Activated CD8-positive, alpha-beta memory T cell treated with anti-CD3 and anti-CD28 coated beads, Interleukin-2, amount 50 U/mL, for 24 hours (primary cell): ENCODE results near the gene FAM193B.
"Not testable (repeated sequence)": the region's sequence is repeated elsewhere in the genome, so short reads cannot be mapped to it uniquely, and the experiment has no call there.

Experiments
- DNase-seq: peaks from one replicate; pipeline ENCODE4 v3.0.0-alpha.2; 2020; ENCODE audit errors: extremely low read depth

The FAM193B gene

DNA sequence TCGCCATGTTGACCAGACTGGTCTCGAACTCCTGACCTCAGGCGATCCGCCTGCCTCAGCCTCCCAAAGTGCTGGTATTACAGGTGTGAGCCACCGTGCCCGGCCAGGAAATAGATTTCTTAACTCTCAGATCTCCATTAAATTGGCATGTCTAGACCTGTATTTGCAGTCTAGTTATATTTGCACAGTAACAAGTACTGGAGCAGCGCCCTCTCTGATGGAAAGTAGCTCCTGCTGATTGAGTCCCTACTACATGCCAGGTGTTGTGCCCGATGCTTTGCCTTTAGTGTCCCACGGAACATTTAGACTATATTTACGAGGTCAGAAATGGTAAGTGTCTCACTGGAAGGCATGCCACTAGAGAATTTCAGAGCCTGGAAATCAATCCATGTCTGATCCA lies 21.8 kb upstream of the FAM193B start:
- DNase-seq = no peak

DNA sequence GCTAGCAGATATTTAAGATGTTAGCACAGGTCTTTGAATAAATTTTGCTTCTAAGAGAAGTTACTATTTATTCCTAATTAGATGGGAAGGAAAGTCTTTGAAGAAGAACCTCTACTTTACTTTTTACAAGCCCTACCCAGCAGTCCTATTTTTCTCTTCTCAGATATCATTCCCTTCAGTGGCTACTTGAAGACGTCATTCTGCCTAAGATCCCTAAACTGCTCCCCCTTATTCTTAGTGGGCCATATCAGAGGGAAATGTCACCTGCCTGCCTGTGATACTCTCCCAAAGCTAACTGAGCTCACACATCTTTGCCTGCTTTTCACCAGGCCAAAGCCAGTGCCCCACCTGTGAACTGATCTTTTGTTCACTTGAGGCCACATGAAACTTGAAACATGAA lies 21.1 kb upstream of the FAM193B start:
- DNase-seq = no peak

DNA sequence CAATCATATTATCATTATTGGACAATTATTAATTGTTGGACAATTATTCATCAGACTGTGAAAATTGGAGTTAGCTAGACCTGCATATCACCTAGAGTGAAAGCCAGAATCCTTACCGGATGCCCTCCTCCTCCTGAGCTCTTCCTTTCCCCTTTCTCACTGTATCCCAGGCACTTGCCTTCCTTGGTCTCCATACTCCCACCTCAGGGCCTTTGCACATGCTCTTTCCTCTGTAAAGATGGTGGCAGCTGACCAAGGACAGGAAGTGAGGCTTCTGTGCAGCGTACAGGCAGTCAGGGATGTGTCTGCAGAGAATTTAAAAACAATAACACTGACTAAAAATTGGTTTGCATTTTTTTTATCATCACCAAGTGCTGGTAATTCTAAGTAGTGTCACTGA lies 15.5 kb upstream of the FAM193B start:
- DNase-seq = no peak

DNA sequence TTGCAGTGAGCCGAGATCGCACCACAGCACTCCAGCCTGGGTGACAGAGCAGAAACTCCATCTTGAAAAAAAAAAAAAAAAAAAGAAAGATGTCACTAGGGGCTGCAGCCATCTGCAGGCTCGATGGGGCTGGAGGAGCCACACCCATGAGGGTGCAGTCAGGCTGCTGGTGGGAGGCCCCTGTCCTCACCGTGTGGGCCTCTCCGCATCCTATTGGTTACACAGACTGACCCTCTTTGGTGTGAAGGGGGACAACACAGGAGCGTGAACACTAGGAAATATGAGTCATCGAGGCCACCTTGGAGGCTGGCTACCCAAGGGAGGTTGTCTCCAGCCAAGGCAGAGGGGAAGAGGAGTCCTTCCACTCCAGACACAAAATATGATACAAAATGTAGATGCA lies 14.0 kb upstream of the FAM193B start:
- DNase-seq = no peak

DNA sequence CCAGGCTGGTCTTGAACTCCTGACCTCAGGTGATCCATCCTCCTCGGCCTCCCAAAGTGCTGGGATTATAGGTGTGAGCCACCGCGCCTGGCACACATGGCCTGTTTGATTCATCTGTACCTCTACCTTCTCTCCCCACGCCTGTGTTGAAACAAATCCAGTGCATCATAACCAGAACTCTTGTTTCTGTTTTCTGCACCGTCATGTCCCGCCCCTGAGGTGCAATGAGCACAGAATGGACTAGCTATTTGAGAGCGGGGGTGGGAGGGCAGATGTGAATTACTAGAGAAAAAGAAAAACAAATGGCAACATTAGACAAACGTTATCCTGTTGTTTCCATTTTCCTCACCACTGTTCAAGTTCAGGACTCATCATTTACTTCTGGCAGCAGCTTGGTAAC lies 10.7 kb upstream of the FAM193B start:
- DNase-seq = no peak

DNA sequence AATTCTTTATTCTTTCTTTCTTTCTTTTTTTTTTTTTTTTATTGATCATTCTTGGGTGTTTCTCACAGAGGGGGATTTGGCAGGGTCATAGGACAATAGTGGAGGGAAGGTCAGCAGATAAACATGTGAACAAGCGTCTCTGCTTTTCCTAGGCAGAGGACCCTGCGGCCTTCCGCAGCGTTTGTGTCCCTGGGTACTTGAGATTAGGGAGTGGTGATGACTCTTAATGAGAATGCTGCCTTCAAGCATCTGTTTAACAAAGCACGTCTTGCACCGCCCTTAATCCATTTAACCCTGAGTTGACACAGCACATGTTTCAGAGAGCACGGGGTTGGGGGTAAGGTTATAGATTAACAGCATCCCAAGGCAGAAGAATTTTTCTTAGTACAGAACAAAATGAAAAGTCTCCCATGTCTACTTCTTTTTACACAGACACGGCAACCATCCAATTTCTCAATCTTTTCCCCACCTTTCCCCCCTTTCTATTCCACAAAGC lies 5.1 kb upstream of the FAM193B start:
- DNase-seq = not testable (repeated sequence)

DNA sequence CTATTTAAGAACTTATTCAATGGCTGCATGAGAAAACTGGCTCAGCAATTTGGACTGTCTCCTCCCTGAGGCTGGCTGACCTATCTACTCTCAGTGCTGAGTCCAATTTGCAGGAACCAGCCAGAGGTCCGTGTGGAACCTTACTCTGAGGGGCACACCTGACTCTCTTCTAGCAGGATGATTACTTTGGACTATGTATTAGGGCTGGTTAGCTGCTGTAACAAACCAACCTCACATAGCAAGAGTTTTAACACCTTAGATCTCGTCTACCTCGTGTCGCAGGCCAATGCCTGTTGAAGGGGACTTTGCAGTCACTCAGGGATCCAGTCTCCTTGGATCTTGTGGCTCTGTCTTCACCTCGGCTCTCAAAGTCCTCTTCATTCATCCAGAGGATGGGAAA lies 3.4 kb upstream of the FAM193B start:
- DNase-seq = no peak

DNA sequence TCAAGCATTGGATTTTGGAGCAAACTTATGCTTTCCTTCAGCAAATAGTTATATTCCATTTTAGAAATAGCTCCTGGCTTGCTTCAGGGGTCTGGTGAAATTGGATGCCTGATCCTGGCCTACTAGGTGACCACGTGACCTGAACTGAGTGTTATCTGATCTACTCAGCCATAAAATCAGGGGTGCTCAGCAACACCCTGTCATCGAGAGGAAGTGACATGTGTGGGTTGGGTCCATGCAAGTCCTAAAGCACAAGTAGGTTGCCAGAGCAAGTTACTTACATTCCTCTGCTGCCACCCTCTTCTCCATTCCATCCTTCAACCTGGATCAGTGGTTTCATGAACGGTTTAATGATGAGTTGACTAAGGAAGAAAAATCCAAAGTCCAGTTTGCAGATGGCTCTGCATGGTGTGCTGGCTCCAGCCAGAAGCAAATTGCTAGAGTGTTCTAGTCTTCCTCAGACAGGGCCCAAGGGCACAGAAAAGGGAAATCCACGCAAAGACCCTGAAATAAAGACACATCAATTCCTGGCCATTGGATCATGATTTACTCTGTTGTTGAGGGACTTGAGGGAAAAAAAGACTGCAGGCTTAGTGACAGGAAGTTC lies 2.8 kb upstream of the FAM193B start:
- no peak for DNase-seq

DNA sequence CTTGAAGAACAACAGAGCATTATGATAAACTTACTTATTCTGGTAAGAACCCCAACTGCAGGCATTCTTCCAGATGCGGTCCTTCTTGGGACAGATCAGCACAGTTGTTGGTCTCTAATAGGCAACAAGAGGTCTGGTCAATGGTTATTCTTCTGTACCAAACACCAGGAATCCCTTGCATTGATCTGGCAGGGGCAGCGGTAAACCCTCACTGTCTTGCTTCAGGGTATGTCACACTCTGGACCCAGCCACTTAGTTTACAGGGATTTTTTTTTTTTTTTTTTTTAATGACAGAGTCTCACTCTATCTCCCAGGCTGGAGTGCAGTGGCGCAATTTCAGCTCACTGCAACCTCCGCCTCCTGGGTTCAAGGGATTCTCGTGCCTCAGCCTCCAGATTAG lies 1.3 kb upstream of the FAM193B start:
- no peak for DNase-seq

DNA sequence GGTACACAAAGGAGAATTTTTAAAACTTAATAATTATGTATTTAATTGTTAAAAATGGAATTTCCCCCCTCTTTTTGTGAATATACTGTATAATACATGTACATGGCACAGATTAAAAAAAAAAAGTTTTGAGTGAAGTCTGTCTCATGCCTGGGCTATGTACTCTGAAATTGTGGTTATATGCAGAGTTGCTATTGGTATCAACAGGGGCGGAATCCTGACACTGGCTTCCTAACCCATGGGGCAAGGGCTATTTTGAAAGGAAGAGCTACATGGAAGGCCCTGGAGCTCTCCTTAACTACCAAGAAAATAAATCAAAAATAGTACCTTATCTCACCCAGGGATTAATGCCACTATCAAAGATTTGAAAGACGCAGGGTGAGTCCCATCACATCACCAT lies 865 bp upstream of the FAM193B start:
- no peak for DNase-seq

DNA sequence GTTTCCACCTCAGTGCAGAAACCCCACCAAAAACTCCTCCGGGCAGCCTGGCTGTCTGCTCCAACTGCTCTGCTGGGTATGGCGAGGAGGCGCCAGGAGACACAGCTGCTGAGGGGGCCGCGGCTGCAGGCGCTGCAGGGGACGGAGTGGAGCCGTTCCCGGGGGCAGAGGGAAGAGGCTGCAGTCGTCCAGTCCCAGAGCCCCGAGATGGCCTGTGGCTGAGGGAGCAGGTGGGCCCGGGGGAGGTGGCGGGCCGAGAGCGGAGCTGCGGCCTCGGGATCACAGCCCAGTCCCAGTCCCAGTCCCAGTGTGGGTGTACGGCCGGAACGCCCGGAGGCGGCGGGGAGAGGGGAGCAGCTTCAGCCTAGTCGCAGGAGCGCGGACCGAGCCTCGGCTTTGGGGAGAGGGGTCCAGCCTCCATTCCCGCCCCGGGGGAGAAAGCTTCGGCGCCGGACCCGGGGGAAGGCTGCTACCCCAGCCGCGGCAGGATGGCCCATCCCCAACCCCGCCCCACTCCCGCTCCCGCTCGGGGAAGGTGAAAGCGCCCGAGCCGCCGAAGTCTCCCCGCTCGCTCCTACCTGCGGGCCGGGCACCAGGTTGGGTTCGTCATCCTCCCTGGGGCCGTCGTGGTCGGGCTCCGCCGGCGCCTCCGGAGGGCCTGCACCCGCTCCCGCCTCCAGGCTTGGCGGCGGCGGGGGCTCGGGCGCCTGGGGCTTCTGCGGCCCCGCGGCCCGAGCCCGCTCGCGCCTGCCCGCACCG lies 513 bp downstream of the FAM193B start:
- DNase-seq = no peak

DNA sequence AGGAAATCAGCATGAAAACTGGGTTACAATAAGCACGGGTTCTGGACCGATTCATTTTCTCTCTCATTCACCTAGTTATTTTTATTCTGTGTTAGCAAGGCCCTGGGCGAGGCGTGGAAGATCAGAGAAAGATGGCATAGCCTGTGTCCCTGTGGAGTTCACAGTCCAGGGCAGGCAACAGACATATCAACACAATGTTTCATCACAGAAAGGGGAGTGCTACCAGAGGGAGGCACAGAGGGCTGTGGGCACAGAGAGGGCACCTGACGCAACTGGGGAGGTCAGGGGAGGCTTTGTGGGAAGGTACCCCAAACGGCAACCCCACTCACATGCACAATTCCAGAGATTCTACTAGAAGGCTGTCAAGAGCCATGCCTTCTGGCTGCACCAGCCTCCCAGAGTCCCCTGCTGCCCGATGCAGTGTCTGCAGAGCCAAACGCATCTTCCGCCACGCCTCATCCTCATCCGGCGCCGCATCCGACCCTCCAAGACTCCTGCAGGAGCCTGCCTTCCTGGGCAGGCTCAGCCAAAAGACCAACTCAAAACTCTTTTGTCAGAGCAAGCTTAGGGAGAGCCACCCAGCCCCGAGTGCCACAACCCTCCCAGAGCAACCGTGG lies 1.4 kb downstream of the FAM193B start:
- no peak for DNase-seq

DNA sequence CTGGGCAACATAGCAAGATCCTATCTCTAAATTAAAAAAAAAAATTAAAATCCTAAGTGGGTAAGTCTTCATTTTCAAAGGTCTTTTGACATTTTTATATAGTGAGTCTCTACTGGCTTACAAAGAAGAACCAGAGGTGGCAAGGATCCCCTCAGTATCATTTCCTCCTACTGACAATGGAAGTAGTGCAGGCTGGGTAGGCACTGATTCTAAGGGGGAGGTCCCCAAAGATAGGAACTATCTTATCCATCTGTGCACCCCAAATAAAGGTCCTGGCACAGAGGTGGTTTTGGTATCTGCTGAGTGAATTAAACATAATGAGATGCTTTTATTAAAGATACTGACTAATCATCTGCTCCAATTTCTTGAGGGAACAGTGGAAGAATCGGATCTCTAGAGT lies 4.2 kb downstream of the FAM193B start:
- DNase-seq = no peak

DNA sequence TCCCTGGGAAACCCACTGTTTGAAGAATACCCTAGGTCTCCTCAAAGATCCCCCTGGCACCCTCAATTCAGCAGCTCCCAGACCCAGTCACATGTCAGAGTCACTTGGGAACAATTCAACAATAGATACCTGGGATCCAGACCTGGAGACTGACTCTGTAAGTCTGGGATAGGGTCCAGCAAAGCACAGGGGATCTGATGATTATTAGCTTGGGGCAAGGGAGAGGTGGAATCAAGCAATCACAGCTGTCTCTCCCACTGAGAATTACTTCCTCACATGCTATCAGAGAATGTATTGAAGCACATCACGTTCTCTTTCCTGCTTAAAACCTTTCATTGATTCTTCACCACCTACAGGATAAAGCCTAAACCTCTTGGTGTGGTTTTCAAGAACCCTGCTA lies 5.9 kb downstream of the FAM193B start:
- DNase-seq = no peak

DNA sequence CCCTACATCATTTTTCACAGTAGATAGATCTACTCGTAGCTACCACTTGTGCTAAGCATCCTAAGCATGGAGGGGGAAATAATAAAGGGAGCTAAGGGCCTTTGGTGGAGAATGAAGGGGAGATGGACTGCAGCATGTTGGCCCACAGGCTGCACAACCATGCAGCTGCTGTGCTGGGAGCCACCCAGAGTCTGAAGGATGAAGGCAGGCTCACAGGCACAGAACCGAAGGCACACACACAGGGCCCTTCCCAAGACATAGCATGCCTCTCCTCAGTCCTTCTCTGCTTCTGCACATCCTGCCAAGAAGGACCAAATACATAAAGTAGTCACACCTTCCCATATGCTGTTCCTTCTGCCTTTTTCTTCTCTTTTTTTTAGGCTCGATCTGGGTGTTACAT lies 6.6 kb downstream of the FAM193B start:
- DNase-seq = no peak

DNA sequence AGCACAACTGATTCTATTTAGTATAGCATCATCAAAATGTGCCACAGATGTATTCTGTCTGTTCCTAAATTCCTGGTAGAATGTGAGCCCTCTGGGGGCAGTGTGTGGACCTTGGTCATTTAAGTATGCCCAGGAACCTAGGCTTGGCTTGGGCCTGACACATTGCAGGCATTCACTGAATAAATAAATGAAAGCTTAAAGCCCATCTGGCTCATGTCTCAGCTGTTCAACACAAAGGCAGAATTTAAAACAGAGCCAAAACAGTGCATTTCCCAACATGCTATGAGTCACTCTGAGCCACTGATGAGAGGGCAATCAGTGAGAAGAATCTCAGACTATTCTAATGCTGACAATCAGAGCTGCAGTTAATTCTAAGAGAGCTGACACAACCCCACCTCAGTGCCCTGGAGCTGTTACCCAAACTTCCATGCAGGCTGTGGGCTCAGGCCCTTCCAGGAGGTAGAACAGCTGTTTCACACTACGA lies 8.1 kb downstream of the FAM193B start:
- DNase-seq = no peak

DNA sequence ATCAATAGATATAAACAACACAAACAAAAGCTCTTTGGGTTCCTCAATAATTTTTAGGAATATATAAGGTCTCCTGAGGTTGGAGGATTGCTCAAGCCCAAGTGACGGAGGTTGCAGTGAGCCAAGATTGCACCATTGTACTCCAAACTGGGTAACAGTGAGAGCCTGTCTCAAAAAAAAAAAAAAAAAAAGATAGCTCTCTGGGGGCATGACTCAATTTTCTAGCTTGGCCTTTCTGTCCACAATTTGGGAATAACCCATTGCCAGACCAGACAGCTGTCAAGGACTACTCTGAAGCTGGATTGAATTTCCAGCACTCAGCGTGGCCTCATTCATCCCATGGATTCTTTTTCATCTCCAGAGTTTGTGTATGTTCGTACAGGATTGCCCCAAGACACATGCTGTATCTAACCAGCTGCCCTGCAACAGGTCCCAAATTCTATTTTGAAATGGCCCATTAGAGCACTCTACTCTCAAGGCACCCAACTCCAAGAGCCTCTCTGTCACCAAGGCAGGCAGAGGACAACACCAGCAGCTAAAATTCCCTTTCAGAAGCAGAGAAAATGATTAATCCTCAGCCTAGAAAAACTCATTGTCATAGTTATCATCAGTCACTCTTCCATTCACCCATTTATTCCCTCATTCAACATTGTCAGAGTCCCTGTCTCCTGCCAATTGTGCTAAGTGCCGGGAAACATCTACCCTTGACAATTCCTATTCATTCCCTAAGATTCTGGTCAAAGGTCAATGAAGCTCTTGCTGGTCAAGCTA lies 8.7 kb downstream of the FAM193B start:
- DNase-seq = no peak

DNA sequence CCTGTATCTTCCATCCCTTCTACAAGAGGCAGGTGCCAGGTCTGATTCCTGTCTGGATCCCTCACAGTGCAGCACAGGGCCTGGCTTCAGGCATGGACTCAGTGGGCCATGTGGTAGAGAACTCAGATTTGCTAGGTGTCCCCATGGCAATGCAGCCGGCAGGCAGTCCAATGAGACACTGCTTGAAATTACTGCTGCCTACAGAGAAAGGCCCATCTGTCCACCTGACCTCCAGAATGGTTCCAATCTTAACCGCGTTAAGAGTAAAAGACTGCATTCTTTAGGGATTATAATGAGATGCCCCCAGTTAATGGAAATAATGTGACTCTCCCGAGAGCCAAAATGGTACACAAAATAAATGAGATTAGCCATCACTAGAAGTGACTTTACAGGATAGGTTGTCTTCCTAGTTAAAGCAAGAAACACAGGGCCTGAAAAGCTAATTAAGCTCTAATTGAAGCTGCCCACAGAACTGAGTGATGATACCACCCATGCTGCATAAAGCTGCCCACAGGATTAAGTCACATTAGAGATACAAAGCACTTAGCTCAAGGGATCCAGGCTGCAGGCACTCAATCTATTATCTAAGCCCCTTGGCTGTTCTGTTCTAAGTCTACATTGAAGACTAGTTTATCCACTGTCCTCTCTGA lies 11.4 kb downstream of the FAM193B start:
- no peak for DNase-seq

DNA sequence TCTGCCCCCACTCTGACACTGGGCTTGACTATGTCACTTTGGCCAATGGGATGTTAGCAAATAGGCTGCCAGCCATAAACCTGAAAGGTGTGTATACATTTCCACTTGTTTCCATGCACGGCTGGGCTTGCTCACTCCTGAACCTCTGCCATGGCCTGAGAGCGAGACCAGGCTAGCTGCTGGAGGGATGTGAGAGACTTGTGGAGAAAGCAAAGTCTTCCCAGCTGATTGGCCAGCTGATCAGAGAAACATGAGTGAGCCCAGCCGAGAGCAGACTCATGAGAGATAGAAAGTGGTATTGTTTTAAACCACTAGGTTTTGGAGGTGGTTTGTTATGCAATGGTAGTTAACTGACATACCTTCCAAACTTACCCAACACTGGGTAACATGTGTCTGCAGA lies 13.9 kb downstream of the FAM193B start:
- DNase-seq = no peak

DNA sequence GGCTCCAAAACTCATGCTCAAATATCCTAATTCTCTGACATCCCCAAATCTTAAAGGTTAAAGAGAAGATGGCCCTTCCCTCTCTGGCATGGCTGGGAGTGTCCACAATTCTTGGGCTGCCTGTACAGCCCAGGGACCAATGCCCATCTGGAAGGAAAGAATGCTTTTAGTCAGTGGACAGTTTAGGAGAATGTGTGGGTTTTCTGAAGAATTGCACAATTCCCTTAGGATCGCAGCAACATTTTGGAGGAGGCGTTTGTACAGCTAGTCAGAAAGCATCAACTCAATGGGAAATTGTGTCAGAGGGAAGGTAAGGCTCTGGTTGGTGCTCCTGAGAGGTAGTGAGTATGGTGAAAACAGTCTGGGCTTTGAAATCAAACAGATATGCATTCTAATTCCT lies 15.0 kb downstream of the FAM193B start:
- DNase-seq = no peak

DNA sequence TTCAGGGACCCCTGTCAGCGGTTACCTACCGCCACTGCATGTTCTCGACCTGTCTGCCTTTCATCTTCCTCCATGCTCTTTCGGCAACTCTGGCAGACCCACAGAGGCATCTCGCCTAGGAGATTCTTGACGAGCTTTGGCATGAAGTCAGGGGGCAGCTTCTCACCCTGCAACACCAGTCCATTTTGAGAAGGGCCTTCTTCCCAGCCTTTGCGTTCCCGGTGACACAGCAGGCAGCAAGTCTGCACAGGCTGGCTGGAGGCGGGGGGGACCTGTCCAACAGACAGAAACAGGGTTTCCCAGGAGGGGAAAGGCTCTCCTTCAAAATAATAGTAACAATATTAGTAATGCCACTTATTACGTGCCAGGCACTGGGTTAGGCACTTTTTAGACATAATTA lies 15.5 kb downstream of the FAM193B start:
- DNase-seq = no peak
